IMR-90 (cell line): ENCODE data around the gene TMEM253. TPM values are rescaled to one million over a fixed set of nuclear protein-coding genes. Genes with fewer than 3 reads are reported as not detected.

ENCODE experiments used
- ELK1 ChIP-seq: fragments of 150-350 bp; IDR thresholded peaks from 2 replicates; pipeline ENCODE4 v1.6.1; 2016; ENCODE audit warnings: low read depth, mild to moderate bottlenecking, low read length, moderate library complexity, borderline replicate concordance
- FOS ChIP-seq: fragments of 150-350 bp; IDR thresholded peaks from 2 replicates; pipeline ENCODE4 v1.6.1; 2016; ENCODE audit warnings: low read depth, low read length
- POLR2A ChIP-seq: IDR thresholded peaks from 2 replicates; pipeline ENCODE4 v1.6.1; 2012; ENCODE audit warnings: mild to moderate bottlenecking, low read depth, low read length
- RAD21 ChIP-seq: IDR thresholded peaks from 2 replicates; pipeline ENCODE4 v1.6.1; 2012; ENCODE audit warnings: low read length, improper control_type of control experiment
- RFX5 ChIP-seq: IDR thresholded peaks from 2 replicates; pipeline ENCODE4 v1.8.0; 2012; ENCODE audit warnings: low read depth, mild to moderate bottlenecking, low read length, moderate library complexity
- SMC3 ChIP-seq: fragments of 150-350 bp; IDR thresholded peaks from 2 replicates; pipeline ENCODE4 v1.6.1; 2016; ENCODE audit warnings: low read depth, mild to moderate bottlenecking, antibody characterized with exemption, low read length, moderate library complexity
- polyA plus RNA-seq, 3 experiments: library from polyadenylated mRNA; depleted of rRNA; stranded (reverse); fragments of >200 nt; gene quantifications; 2 replicates each; pipeline ENCODE4 v1.2.3, GENCODE V29; 2012; ENCODE audit warnings: low replicate concordance in 1 of 3
- total RNA-seq: library from RNA; depleted of rRNA; stranded (reverse); fragments of >200 nt; gene quantifications from 2 replicates; pipeline ENCODE4 v1.2.3, GENCODE V29; 2012

Gene TMEM253
- total and polyA plus RNA-seq, 2 of the 4 experiments (the other 2 are of a cell fraction): 0.07 TPM; not detected in 1

GRCh38 chr14:21086908-21087293, 14.0 kb upstream of the TMEM253 start (continued):
- TF ChIP-seq ELK1: no peak
- TF ChIP-seq SMC3: no peak
- TF ChIP-seq RAD21: no peak
- TF ChIP-seq POLR2A: no peak
- TF ChIP-seq FOS: no peak
- no peak for TF ChIP-seq RFX5
